ENCODE measurements around the gene NAT14.
"Not testable (repeated sequence)": the region's sequence is repeated elsewhere in the genome, so short reads cannot be mapped to it uniquely, and the experiment has no call there.

- not testable (repeated sequence) for TF ChIP-seq CTCF (IDR thresholded peaks at IDR 0.05); TCF7L2 (IDR thresholded peaks at IDR 0.05; ENCODE audit: low read depth, low read length); POLR2AphosphoS5 (IDR thresholded peaks at IDR 0.05; ENCODE audit: low read depth, low read length)
These were observed 36.9 kb upstream of the NAT14 start for GRCh38 chr19:55448175-55448490.

Measured in Panc1 (cell line).